NCI-H2107 treated with DMSO at 0.1 percent for 48 hours (cell line): ENCODE results near the gene NOP14.
"Not testable (repeated sequence)": the region's sequence is repeated elsewhere in the genome, so short reads cannot be mapped to it uniquely, and the experiment has no call there.

Experiments used
- DNase-seq: peaks from one replicate; lab custom pipeline; 2025; ENCODE audit not compliant: unreplicated experiment; lab: John Stamatoyannopoulos, UW

NOP14 gene

DNA sequence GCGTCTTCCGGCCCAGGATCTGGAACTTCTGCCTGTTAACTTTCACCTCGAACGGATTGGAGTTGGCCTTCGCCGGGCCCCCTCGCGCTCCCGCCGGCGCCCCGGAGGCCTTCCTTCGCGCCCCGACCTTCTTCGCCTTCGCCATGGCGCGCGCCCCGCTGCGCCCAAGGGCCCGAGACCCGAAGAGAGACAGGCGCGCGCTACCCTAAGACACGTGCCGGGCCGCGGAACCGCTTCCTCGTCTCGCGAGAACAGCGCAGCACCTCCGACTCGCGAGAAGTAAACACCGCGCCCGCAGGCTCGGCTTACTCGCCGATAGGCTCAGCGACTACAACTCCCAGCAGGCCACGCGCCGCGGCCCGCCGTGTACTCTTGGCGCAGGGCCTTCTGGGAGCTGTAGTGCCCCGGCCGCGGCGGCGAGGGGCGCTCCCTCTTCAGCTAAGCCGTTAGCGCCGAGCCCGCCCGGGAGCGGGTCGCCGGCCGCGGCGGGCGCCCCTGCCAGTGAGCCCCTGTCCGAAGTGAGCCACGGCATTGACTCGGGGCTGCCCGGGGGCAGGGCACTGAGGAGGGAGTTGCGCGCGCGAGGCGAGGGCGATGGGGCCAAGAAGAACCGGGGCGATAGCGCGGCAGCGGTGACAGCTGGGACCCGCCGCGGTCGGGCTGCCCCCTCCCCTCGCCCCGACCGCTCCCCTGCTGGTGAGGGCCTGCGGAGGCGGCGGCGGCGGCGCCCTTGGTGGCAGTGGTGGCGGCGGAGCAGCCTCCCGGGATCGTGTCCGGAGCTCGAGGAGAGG is at the start of gene NOP14, which contains the start of gene GRK4:
TSS of gene NOP14 (minus strand) at position 232 of the 791 bp plus-strand sequence. CDS start at position 145, 87 bp downstream.
TSS of gene GRK4 (plus strand) at position 397 of the 791 bp plus-strand sequence. CDS start 500 bp downstream, outside the sequence.
- peak; percentile 78 for DNase-seq

DNA sequence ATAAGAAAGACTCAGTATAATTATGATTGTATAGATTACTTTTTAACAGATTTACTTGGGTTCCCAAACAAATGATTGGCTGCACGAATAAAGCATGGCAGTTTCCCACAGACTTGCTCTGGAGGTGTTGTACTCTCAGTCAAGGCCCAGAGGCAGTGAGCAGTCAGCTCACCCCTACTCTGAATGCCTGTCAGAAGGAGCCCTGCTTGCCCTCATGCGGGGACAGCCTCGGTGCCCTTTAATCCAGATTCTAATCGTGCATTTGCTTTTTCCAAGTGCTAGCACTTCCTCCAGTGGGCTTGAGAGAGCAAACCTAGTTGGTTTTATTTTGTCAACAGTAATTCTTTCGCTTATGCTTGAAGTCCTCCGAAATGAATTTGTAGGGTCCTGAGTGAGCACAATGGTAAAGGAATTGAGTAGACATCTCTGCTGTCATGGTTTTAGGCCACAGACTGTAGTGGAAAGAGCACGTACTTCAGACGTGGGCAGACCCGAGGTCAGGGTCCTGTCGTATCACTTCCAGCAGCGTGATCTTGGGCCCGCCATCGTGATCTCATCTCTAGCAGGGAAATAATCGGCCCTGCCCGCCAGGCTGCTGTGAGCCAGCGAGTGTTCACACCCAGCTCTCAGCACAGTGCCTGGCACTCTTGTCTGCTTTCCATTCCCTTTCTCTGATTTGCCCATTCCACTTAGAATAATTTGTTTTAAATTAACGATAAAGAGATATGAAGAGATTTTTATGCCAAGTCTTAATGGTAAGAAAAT is 48.4 kb upstream of the NOP14 start:
- no peak for DNase-seq

DNA sequence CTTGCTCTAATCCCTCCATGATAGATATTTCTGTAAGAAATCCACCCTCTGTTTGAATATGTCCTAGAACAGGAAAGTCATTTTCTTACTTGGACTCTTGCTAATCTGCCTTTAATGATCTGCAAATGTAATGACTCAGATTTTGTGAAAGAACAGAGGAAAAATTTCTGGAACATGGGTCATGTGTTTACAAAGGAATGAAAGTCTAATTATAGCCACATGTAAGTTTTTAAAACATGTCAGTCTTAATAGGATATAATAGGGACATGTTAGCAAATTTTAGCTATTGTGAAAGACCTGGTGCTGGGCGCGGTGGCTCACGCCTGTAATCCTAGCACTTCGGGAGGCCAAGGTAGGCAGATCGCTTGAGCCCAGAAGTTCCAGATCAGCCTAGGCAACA is 47.8 kb upstream of the NOP14 start:
- DNase-seq: no peak

DNA sequence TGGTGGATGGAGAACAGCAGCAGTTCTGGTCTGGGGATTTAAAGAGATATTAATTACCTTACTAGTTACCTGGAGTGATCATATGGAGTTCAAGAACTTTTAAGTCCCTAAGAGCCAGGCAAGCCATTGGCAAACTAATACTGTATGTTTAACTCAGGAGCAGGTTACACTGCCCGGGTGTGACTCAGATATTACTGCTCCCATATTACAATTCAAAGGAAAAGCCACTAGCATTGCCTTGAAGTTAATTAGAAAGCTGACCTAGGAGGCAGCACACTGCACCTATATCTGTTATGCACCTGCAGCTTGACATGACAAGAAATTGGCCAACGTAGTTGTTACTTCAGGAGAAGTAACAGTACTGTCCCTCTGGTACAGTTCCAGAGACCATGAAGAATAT is 47.4 kb upstream of the NOP14 start:
- DNase-seq: no peak

DNA sequence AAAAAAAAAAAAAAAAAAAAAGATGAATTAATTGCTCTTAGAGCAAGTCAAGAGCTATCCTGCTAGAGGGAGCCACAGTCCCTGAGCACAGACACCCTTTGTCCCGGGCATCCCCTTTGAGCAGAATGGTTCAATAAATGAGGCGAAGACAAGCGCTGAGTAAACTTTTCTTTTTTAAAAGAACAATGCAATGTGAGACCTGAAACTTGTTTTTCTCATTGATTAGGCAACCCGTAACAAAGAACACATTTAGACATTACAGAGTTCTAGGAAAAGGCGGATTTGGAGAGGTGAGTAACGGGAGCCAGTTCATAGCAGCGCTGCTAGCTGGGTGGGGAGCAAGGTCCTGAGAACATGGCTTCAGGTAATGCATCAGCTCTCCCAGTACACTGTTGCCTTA is 46.2 kb upstream of the NOP14 start:
- peak; percentile 49 for DNase-seq

DNA sequence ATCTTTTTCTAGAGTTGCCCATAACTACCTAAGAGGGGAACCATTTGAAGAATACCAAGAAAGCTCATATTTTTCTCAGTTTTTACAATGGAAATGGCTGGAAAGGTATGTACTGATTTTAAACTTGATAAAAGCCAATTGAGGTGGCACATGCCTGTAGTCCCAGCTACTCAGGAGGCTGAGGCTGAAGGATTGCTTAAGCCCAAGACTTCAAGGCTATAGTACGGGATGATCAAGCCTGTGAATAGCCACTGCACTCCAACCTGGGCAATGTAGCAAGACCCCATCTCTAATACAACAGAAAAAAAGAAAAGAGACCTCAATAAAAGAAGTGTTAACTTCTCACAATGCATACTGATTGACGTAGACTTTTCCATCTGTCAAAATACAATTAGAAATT is 44.5 kb upstream of the NOP14 start:
- no peak for DNase-seq

DNA sequence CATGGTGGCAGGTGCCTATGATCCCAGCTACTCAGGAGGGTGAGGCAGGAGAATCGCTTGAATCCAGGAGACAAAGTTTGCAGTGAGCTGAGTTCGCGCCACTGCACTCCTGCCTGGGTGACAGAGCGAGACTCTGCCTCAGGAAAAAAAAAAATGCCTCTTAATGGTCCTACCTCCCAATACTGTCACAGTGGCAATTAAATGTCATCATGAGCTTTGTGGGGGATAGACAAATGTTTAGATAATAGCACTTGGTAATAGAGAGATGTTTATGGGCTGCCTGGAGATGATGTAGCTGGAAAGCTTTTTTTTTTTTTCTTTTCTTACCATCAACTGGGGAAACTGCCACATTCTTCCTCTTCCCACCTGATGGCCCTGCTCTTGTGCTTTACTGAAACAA is 33.2 kb upstream of the NOP14 start:
- DNase-seq: no peak

DNA sequence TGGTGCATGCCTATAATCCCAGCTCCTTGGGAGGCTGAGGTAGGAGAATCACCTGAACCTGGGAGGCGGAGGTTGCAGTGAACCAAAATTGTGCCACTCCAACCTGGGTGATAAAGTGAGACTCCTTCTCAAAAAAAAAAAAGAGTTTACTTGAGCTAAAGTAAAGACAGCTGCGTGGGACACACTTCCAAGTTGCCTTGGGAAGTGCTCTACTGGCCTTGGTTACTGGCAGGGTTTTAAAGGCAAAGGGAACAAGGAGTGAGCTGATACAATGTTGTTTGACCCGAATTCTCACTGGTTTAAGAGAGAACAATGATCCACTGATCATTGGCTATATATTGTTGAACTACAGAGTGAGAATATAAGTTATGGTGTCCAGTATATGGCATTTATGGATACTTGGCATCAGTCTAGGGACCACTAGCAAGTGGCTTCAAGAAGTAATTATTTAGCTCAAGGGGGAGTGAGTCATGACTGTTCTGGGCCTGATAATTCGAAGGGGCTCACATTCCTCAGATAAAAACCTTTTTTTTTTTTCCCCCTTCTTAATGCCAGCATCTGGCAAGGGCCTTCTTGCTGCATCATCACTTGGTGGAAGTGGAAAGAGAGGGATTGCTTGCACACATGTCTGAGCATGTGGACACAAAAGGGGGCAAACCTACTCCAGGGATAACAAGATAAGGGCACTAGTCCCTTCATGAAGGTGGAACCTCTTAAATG is 32.5 kb upstream of the NOP14 start:
- no peak for DNase-seq

DNA sequence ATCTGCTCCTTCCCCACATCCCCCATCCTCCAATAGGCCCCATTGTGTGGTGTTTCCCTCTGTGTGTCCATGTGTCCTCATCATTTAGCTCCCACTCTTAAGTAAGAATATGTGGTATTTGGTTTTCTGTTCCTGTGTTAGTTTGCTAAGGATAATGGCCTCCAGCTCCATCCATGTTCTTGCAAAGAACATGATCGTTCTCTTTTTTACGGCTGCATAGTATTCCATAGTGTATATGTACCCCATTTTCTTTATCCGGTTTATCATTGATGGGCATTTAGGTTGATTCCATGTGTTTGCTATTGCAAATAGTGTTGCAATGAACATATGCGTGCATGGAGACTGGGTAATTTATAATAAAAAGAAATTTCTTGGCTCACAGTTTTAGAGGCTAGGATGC is 31.7 kb upstream of the NOP14 start:
- DNase-seq: no peak

DNA sequence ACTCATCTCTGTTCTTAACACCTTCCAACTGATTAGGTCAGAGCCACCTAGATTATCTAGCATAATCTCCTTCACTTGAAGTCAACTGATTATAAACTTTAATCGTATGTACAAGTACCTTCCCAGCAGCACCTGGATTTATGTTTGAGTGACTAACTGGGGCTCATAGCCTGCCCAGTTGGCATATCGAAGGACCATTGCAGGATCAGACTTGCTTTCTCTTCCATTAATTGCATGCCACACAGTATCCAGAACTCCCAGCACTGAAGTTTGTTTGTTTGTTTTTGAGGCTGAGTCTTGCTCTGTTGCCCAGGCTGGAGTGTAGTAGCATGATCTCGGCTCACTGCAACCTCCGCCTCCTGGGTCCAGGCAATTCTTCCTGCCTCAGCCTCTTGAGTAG is 28.0 kb upstream of the NOP14 start:
- no peak for DNase-seq

DNA sequence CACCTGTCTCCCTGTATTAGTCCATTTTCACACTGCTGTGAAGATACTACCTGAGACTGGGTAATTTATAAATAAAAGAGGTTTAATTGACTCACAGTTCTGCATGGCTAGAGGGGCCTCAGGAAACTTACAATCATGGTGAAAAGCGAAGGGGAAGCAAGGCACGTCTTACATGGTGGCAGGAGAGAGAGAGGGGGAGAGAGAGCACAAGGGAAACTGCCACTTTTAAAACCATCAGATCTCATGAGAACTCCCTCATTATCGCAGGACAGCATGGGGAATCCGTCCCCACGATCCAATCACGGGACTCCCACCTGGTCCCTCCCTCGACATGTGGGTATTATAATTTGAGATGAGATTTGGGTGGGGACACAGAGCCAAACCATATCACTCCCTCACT is 20.5 kb upstream of the NOP14 start:
- DNase-seq: not testable (repeated sequence)

DNA sequence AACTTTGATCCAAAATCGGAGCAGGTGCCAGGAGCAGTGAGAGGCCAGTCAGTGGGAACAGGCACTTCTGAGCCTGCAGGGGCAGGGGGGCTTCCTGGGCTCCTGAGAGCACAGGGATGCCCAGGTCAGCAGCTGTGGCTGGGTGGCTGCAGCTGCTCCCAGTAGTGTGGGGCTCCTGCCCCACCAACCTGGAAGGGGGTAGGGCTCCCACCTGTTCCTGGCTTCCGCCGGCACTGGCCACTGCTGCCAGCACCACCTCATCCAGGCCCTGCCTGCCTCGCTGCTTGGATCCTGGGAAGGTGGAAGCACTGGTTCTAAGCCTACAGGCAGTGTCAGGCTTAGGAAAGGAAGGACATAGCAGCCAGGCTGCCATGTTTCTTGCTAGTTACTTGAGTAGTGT is 18.8 kb upstream of the NOP14 start:
- DNase-seq: no peak

DNA sequence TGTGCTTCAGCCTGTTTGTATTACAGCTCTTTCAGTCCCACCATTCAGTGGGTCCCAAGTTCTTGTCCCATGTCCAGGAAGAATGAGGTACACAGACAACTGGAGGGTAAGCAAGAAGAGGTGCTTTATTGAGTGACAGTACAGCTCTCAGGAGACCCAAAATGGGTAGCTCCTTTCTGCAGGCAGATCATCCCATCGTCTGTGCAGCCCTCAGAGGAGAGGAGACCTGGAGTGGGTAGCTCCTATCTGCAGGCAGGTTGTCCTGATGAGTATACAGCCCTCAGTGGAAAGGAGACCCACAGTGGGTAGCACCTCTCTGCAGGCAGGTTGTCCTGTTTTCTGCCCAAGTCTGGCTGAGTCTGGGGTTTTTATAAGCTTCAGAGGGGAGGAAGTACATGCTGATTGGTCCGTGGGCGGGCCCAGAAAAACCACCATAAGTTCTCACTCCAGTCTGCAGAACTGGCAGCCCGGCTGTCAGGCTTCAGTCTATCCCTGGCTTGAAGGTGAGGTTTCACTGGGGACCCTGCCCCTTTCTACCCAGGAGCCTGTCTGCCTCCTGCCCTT is 18.1 kb upstream of the NOP14 start:
- no peak for DNase-seq

DNA sequence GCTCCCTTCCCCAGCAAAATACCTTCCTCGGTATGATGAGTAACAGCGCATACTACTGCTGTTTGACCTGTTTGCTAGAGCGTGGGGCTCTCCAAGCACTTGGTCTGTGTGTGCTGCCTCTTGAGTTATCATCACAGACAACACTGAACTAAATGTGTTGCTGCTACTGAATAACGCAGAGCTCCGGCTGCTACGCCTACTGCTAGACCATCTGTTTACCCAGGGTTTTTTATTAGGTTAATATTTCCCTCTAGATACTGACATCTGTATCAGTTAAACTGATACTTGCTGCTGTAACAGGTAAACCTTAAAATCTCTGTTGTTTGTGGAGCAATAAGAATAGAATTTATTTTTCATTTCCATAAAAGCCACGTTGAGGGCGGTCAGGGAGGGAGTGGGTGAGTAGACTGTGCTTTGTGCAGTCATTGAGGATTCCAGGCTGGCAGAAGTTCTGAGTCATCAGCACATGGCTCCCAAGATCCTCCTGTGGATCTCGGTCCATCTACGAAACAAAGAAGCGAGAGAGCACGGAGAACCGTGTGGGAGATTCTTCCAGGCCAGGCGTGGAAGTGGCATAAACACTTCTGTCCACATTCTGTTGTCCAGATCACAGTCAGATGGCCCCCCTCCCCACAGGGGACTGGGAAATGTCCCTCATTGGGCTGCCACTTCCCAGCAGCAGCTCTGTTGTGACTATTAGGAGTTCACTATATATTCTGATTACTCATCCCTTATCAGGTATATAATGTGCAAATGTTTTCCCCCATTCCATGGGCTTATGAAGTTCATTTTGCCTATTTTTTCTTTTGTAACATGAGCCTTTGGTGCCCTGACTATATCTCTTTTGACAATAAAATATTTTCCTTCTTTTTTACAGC is 14.2 kb upstream of the NOP14 start:
- DNase-seq: no peak

DNA sequence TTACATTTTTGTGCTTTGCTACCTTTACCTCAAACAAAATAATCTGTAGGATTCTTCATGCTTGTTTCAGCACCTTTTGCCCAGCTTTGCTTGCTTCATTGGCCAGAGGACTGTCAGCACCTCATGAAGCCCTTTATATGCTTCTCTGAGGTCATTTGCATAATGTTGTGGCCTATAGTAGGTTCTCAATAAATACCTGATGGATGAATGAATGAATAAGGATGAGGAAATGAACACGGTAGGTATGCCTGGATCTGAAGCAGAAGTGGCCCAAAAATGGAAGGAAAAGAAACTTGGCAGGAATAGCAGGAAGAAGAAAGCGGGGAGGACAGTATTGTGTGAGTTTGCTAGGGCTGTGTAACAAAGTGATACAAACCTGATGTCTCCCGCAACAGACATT is 8.1 kb upstream of the NOP14 start:
- no peak for DNase-seq

DNA sequence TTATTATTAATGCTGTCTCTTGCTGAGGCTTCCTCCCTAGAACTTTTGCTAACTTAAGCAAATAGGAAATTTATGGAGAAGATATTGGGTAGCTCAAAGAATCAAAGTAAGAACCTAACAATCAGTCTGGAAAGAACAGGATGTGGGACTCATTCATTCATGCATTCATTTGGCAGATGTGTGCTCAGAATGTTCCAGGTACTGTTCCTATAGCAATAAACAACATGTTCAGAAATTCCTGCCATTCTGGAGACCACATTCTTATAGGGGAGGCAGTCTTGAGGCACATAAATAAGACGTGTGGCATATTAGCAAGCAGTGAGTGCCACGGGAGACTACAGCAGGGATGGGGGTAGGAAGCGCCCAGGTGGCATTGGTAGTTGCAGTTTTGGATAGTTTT is 5.2 kb upstream of the NOP14 start:
- DNase-seq: no peak

DNA sequence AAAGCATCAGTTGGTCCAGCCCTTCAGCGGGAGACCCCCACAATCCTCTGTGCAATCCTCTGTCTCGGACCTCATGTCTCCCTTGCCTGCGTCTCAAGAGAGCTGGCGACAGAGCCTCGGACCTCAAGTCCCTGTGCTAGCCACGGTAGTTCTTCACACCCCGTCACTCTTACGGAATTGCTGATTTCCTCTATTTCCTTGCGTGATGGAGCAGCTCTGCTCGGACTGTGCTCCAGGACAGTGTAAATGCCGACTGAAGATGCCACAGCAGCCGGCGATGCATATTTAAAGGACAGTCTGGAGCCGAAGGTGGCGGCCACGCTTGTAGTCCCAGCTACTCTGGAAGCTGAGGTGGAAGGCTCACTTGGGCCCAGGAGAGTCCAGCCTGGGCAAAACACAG is 2.1 kb upstream of the NOP14 start:
- DNase-seq: no peak

DNA sequence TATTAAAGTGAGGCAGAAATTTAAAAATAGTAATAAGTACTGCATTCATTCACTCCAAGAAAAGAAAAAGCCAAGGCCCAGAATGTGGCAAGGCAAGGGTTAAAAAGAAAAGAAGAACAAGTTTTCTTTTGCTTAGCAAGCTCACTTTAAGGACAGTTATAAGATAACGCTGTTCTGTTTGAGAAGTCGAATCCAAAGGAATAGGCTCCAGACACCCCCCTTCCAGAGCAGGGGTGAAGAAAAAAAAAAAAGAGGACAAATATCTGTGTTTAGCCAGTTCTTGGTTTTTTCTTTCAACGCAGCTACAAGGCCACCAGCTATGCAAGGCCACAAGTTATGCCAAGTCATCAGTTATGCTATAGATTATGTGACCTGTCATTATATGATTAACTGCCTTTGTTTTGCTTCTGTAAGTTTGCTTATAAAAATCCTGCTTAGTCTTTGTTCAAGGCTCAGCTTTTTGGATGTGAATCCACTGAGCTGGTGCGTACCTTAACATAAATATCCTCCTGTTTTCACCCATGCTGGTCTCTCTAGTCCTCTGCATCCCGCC is 1.6 kb upstream of the NOP14 start:
- DNase-seq: no peak

DNA sequence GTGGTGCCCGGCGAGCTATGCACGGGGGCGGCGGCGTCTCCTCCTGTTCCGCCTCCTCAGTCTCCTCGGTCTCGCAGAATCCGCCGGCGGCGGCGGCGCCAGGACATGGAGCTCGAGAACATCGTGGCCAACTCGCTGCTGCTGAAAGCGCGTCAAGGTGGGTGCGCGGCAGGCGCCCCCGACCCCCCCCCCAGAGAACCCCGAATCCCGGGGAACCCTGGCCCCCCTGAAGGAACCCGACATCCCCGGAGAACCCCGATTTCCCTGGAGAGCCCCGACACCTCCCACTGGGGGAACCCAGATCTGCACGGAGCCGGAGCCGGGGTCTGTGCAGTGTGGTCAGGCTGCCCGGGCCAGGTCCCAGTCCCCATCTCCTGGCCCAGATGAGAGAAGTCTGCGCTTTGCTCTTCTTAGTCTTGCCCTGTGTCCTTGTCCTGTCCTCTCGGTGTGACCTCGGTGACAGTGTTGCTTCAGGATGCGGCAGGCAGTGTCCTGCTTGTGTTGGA is 813 bp upstream of the NOP14 start:
- DNase-seq: no peak

DNA sequence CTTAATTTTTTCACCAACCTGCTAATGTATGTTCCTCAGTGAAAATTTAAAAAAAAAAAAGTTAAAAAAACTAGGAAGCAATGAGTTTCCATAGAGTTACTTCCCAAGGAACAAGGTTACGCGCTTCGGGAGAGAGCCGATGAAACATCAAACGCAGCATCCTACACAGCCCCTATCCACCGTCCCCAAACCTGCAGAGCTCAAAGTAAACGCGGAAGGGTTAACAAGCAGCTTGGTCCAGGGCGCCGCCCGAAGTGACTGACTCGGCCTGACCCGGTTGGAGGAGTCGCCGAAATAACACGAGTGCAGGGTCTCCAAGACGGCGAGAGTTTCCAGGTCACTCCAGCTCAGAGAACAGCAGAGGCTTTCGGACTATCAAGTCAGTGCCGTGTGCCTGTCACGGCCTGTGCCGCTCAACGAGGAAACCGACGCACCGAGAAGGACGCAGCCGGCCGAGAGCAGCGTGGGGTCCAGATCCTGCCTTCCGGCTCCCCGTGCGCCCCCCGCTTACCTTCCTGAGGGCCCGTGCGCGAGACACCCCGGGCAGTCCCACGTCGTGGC is 512 bp downstream of the NOP14 start:
- DNase-seq: no peak
